Ectodermal cell (in vitro differentiated cells): ENCODE data around the gene STRADB. TPM values are rescaled to one million over a fixed set of nuclear protein-coding genes. Genes with fewer than 3 reads are reported as not detected.
A peak's percentile ranks its signal among the peaks of the same experiment; 100 is the strongest.

ENCODE experiments used
- H3K27ac ChIP-seq: 2 replicates; pipeline ENCODE4 v1.7.0; 2013; ENCODE audit warnings: mild to moderate bottlenecking, low read depth, low read length; ENCODE audit not compliant: insufficient read depth, poor library complexity, severe bottlenecking
- H3K27me3 ChIP-seq: 2 replicates; pipeline ENCODE4 v1.7.0; 2013; ENCODE audit warnings: mild to moderate bottlenecking, low read length; ENCODE audit not compliant: insufficient read depth, control insufficient read depth, poor library complexity, severe bottlenecking
- H3K36me3 ChIP-seq: one replicate; pipeline ENCODE4 v1.7.0; 2013; ENCODE audit warnings: low read length; ENCODE audit not compliant: control insufficient read depth, insufficient read depth
- H3K4me1 ChIP-seq: one replicate; pipeline ENCODE4 v1.7.0; 2013; ENCODE audit warnings: low read length; ENCODE audit not compliant: control insufficient read depth, insufficient read depth
- H3K4me3 ChIP-seq: 2 replicates; pipeline ENCODE4 v1.7.0; 2013; ENCODE audit warnings: low read depth, low read length, control low read depth; ENCODE audit not compliant: insufficient read depth
- H3K9me3 ChIP-seq: 2 replicates; pipeline ENCODE4 v1.7.0; 2013; ENCODE audit warnings: mild to moderate bottlenecking, low read length, moderate library complexity; ENCODE audit not compliant: control insufficient read depth
- WGBS, 2 experiments: methylation state at CpG; one replicate each; pipeline ENCODE4 v1.1.7; 2013; ENCODE audit warnings: missing lambda C conversion rate in 2 of 2; 5-methylcytosine and 5-hydroxymethylcytosine counted together
- polyA plus RNA-seq, 4 experiments: library from polyadenylated mRNA; stranded (reverse); fragments of 50-300 nt; gene quantifications; one replicate each; pipeline ENCODE4 v1.2.3, GENCODE V29; 2013

Gene STRADB
- polyA plus RNA-seq (2013, experiment 1 of 4) = 45.5 TPM
- 43.8 TPM for polyA plus RNA-seq (2013, experiment 2 of 4)
- polyA plus RNA-seq (2013, experiment 3 of 4) = 45.4 TPM
- 44.9 TPM for polyA plus RNA-seq (2013, experiment 4 of 4)

- Histone ChIP-seq H3K36me3 (no peaks in the 10 kb centered on the region), H3K4me3 (peak within 1 kb of the TSS; percentile 93), H3K9me3 (no peaks in the 10 kb centered on the region), H3K27me3 (peaks cover 14% of the 10 kb centered on the region), H3K4me1 (no peaks in the 10 kb centered on the region), H3K27ac (peak within 1 kb of the TSS; percentile 58)
- WGBS, 2 experiments = 0% methylated on average over 78 of the region's 78 CpGs
These were observed at the start of gene STRADB, which contains the start of gene TRAK2 for GRCh38 chr2:201451292-201452057. STRADB (plus strand) TSS chr2:201451740; CDS start chr2:201454841, 3,101 bp downstream. TRAK2 (minus strand) TSS chr2:201451458; CDS start chr2:201420507, 30,951 bp downstream.

GRCh38 chr2:201401815-201402214 is 49.7 kb upstream of the STRADB start:
- WGBS, 2 experiments = 93 to 97% methylated on average over 3 of the region's 3 CpGs
- H3K4me1 ChIP-seq = no peaks in the 10 kb centered on the region
- peaks cover 2% of the 10 kb centered on the region for H3K36me3 ChIP-seq
- H3K4me3 ChIP-seq = no peak overlapping the region
- H3K27ac ChIP-seq = no peak overlapping the region
- H3K9me3 ChIP-seq = no peaks in the 10 kb centered on the region
- H3K27me3 ChIP-seq = no peaks in the 10 kb centered on the region

GRCh38 chr2:201402651-201403562 is 48.6 kb upstream of the STRADB start:
- WGBS, 2 experiments = 93 to 100% methylated on average over 5 to 6 of the region's 6 CpGs
- no peak overlapping the region for H3K4me3 ChIP-seq
- H3K36me3 ChIP-seq = no peaks in the 10 kb centered on the region
- H3K27me3 ChIP-seq = no peaks in the 10 kb centered on the region
- no peaks in the 10 kb centered on the region for H3K4me1 ChIP-seq
- H3K9me3 ChIP-seq = no peaks in the 10 kb centered on the region
- H3K27ac ChIP-seq = no peak overlapping the region

- no peak overlapping the region for H3K27ac ChIP-seq
These were observed 47.7 kb upstream of the STRADB start for GRCh38 chr2:201403880-201404279.

GRCh38 chr2:201404699-201405280 is 46.8 kb upstream of the STRADB start:
- H3K4me1 ChIP-seq = no peaks in the 10 kb centered on the region
- no peaks in the 10 kb centered on the region for H3K9me3 ChIP-seq
- no peak overlapping the region for H3K27ac ChIP-seq
- 91% methylated on average over 3 of the region's 3 CpGs for WGBS, 2 experiments
- H3K4me3 ChIP-seq = no peak overlapping the region
- no peaks in the 10 kb centered on the region for H3K36me3 ChIP-seq
- no peaks in the 10 kb centered on the region for H3K27me3 ChIP-seq

More at GRCh38 chr2:201403880-201404279, 47.7 kb upstream of the STRADB start:
- H3K27me3 ChIP-seq = no peaks in the 10 kb centered on the region
- H3K4me3 ChIP-seq = no peak overlapping the region
- no peaks in the 10 kb centered on the region for H3K36me3 ChIP-seq
- no peaks in the 10 kb centered on the region for H3K9me3 ChIP-seq
- H3K4me1 ChIP-seq = no peaks in the 10 kb centered on the region
- 92 to 96% methylated on average over 2 to 3 of the region's 3 CpGs for WGBS, 2 experiments

- WGBS, 2 experiments = 90 to 96% methylated on average over 3 of the region's 3 CpGs
- Histone ChIP-seq H3K27me3 (no peaks in the 10 kb centered on the region), H3K4me1 (no peaks in the 10 kb centered on the region), H3K9me3 (no peaks in the 10 kb centered on the region), H3K4me3 (no peak overlapping the region), H3K36me3 (no peaks in the 10 kb centered on the region), H3K27ac (no peak overlapping the region)
These were observed 45.4 kb upstream of the STRADB start for GRCh38 chr2:201406077-201406662.

- no peaks in the 10 kb centered on the region for H3K27me3 ChIP-seq
- 94 to 98% methylated on average over 2 of the region's 2 CpGs for WGBS, 2 experiments
- H3K27ac ChIP-seq = no peak overlapping the region
- no peaks in the 10 kb centered on the region for H3K4me1 ChIP-seq
- no peak overlapping the region for H3K4me3 ChIP-seq
- no peaks in the 10 kb centered on the region for H3K36me3 ChIP-seq
- H3K9me3 ChIP-seq = no peaks in the 10 kb centered on the region
These were observed 44.3 kb upstream of the STRADB start for GRCh38 chr2:201407265-201407664.

- Histone ChIP-seq H3K27me3 (no peaks in the 10 kb centered on the region), H3K36me3 (no peaks in the 10 kb centered on the region), H3K4me3 (no peak overlapping the region), H3K9me3 (no peaks in the 10 kb centered on the region), H3K27ac (no peak overlapping the region), H3K4me1 (no peaks in the 10 kb centered on the region)
- 86% methylated on average over 2 of the region's 3 CpGs; no CpG with 5 or more reads in 1 of the 2 experiments for WGBS, 2 experiments
These were observed 42.6 kb upstream of the STRADB start for GRCh38 chr2:201408931-201409330.

- Histone ChIP-seq H3K9me3 (no peaks in the 10 kb centered on the region), H3K4me3 (no peak overlapping the region), H3K27ac (no peak overlapping the region), H3K27me3 (no peaks in the 10 kb centered on the region), H3K36me3 (no peaks in the 10 kb centered on the region), H3K4me1 (no peaks in the 10 kb centered on the region)
These were observed 40.1 kb upstream of the STRADB start for GRCh38 chr2:201411421-201411820.
